GM21786 (cell line): ENCODE measurements around the gene ZNF836.

Source experiments
- ATAC-seq: cut with Tn5 transposase; IDR thresholded peaks from one replicate; pipeline ENCODE4 v1.9.1; 2021; ENCODE audit not compliant: unreplicated experiment

Gene ZNF836

GRCh38 chr19:52188822-52189734, 17.7 kb upstream of the ZNF836 start:
- ATAC-seq: peak; percentile 7

- ATAC-seq: no peak
Observed at GRCh38 chr19:52187407-52187806, 16.0 kb upstream of the ZNF836 start.

GRCh38 chr19:52176574-52176973, 5.2 kb upstream of the ZNF836 start:
- ATAC-seq: no peak

GRCh38 chr19:52172347-52172746, 926 bp upstream of the ZNF836 start:
- ATAC-seq: no peak

GRCh38 chr19:52170863-52171320, 529 bp downstream of the ZNF836 start:
- no peak for ATAC-seq

- ATAC-seq: no peak
Observed at GRCh38 chr19:52170304-52170703, 1.1 kb downstream of the ZNF836 start.

- no peak for ATAC-seq
Observed at GRCh38 chr19:52155596-52156359, 15.6 kb downstream of the ZNF836 start.

- ATAC-seq: no peak
Observed at GRCh38 chr19:52148256-52148655, 23.2 kb downstream of the ZNF836 start.

- ATAC-seq: no peak
Observed at GRCh38 chr19:52142001-52142595, 29.3 kb downstream of the ZNF836 start.

- no peak for ATAC-seq
Observed at GRCh38 chr19:52141203-52141602, 30.2 kb downstream of the ZNF836 start.

- ATAC-seq: peak; percentile 94
Observed at GRCh38 chr19:52140032-52140710, 31.2 kb downstream of the ZNF836 start.

GRCh38 chr19:52139252-52140031, 32.0 kb downstream of the ZNF836 start, which contains the start of gene ZNF616:
TSS of gene ZNF616 (minus strand) at chr19:52139938. CDS start at chr19:52130512, 9,426 bp downstream.
- ATAC-seq: peak; percentile 44

- ATAC-seq: no peak
Observed at GRCh38 chr19:52138983-52139251, 32.5 kb downstream of the ZNF836 start.

GRCh38 chr19:52138278-52138982, 33.0 kb downstream of the ZNF836 start:
- no peak for ATAC-seq

- no peak for ATAC-seq
Observed at GRCh38 chr19:52120286-52120685, 51.1 kb downstream of the ZNF836 start.

- ATAC-seq: no peak
Observed at GRCh38 chr19:52115526-52116053, 55.8 kb downstream of the ZNF836 start.

GRCh38 chr19:52114691-52115090, 56.7 kb downstream of the ZNF836 start:
- ATAC-seq: no peak

- ATAC-seq: no peak
Observed at GRCh38 chr19:52112624-52113023, 58.8 kb downstream of the ZNF836 start.

GRCh38 chr19:52110780-52111179, 60.6 kb downstream of the ZNF836 start:
- ATAC-seq: no peak
